Pancreas (tissue), 10 donors: ENCODE data around the gene FHIT. TPM values are rescaled to one million over a fixed set of nuclear protein-coding genes. Genes with fewer than 3 reads are reported as not detected.

Experiments
- ATAC-seq, 4 donors: fragments of 200-7000 bp; cut with Tn5 transposase; one replicate each; pipeline versions ENCODE4 v1.8.0 to v1.9.1; 2020; ENCODE audit warnings: mild to moderate bottlenecking in 4 of 4, moderate library complexity in 4 of 4
- DNase-seq, 6 donors: peaks; one replicate each; pipeline ENCODE4 v3.0.0-alpha.2; 2020
- FAIRE-seq: peaks from 2 replicates; lab custom pipeline; 2012; peaks lifted over from hg19 to GRCh38; lab: Jason Lieb, UNC
- H3K27ac ChIP-seq, 4 donors: fragments of 200-600 bp; sonication (generic); 1 replicate in 3 of 4; 2 replicates in 1 of 4; pipeline versions ENCODE4 v1.5.0 to v1.8.0; 2020
- H3K27me3 ChIP-seq, 4 donors: fragments of 200-600 bp; one replicate each; pipeline ENCODE4 v1.8.0; 2021
- H3K36me3 ChIP-seq, 3 donors: fragments of 200-600 bp; sonication (generic) in 1 of 3; one replicate each; pipeline versions ENCODE4 v1.5.0 to v1.8.0; 2020 to 2021
- H3K4me1 ChIP-seq, 3 donors: fragments of 200-600 bp; one replicate each; pipeline ENCODE4 v1.8.0; 2021
- H3K4me3 ChIP-seq, 4 donors: fragments of 200-600 bp; sonication (generic) in 2 of 4; one replicate each; pipeline versions ENCODE4 v1.5.0 to v1.8.0; 2020 to 2021
- H3K9me3 ChIP-seq, 4 donors: fragments of 200-600 bp; one replicate each; pipeline ENCODE4 v1.8.0; 2021
- WGBS, 2 donors: extraction: QIAGEN DNeasy Blood & Tissue Kit; methylation state at CpG; one replicate each; pipeline ENCODE4 v1.1.7; 2013; 5-methylcytosine and 5-hydroxymethylcytosine counted together
- intact Hi-C, 3 donors: fragments of 100-400 bp; cut with DNase I; formaldehyde crosslinking; loops; one replicate each; pipeline versions ENCODE4 v1.11.1 to v1.14.2; 2022
- polyA plus RNA-seq, 2 donors: library from polyadenylated mRNA; stranded (reverse); fragments of 200-250 nt; gene quantifications; one replicate each; pipeline ENCODE4 v1.2.3, GENCODE V29; 2013
- total RNA-seq, 6 donors: library from RNA; stranded (reverse); fragmentation: NEBNext Ultra II Directional in 4 of 6; extraction: Animal tissue kit (Norgen Biotek cat#: 25700) in 4 of 6; gene quantifications; one replicate each; pipeline versions ENCODE4 v1.2.1 to v1.2.4, GENCODE V29; 2021 to 2023
- TF ChIP-seq, protein P1 (sequence below), 4 donors: fragments of 200-600 bp; sonication (generic) in 3 of 4; IDR thresholded peaks; one replicate each; pipeline versions ENCODE4 v1.5.0 to v1.8.0; 2021; ENCODE audit warnings: antibody characterized with exemption in 4 of 4
- donor health status: healthy with polysubstance abuse.
- donor health status: DM: no; HTN: no; CAD: no; lungs with moderate emphysema.
- donor health status: DM: no; HTN: no; CAD: no.
- donor health status: control.
- donor health status: control.
- donor health status: Bipolar disorder and iron deficiency.
- donor health status: DM: yes; HTN: yes; CAD: no.
- donor health status: DM: no; HTN: no; CAD: no.
- donor health status: DM: no; HTN: no; CAD: no.
- donor health status: DM: yes; HTN: yes; CAD: no.

The FHIT gene
- total and polyA plus RNA-seq, 8 donors = 4.8 to 15.7 (median 8.0) TPM

DNA sequence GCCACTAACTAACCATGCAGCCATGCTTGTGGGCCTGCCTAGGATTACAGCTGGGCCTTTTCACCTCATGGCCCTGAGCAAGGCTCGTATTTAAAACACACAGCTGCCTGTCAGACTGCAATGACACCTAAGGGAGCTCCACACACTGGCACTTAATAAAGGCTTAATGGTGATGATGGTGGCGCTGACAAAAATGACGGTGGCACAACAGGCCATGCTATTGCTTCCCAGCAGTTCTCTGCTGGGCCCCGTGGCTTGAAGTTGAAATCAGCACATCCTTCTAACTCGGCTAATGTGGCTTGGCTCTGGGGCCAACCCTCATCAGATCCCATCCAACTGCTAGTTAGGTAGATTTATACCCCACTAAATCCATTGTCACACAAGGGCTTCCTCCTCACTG lies 112.9 kb downstream of the FHIT start:
- no peak for DNase-seq
- 93% methylated on average over 5 of the region's 5 CpGs for WGBS, 2 donors

DNA sequence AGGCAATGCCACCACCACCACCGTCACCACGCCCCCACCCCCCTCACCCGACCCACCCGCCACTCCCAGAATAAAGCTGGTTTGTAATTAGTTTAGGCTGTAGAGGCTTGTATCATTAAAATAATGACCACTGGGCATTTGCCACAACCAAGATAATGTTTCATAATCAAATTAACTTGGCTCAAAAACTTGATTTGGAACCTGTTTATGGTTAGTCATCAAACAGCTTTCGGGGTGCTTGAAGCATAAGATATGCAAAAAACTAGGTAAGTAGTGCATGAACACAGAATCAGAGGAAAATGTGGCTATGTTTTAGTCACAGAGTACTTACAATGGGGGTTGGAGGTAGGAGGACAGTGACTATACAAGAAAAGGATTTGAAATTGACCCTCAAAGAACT lies 115.1 kb downstream of the FHIT start:
- intact Hi-C loops = no loop called here
- no peak for ATAC-seq
- 92 to 94% methylated on average over 5 of the region's 5 CpGs for WGBS, 2 donors
- no peak overlapping the region for H3K27ac ChIP-seq
- TF ChIP-seq, protein P1, sequence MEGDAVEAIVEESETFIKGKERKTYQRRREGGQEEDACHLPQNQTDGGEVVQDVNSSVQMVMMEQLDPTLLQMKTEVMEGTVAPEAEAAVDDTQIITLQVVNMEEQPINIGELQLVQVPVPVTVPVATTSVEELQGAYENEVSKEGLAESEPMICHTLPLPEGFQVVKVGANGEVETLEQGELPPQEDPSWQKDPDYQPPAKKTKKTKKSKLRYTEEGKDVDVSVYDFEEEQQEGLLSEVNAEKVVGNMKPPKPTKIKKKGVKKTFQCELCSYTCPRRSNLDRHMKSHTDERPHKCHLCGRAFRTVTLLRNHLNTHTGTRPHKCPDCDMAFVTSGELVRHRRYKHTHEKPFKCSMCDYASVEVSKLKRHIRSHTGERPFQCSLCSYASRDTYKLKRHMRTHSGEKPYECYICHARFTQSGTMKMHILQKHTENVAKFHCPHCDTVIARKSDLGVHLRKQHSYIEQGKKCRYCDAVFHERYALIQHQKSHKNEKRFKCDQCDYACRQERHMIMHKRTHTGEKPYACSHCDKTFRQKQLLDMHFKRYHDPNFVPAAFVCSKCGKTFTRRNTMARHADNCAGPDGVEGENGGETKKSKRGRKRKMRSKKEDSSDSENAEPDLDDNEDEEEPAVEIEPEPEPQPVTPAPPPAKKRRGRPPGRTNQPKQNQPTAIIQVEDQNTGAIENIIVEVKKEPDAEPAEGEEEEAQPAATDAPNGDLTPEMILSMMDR (IDR thresholded peaks at IDR 0.05) = no peak
- no peaks in the 10 kb centered on the region for H3K9me3 ChIP-seq
- no peaks in the 10 kb centered on the region for H3K27me3 ChIP-seq
- no peaks in the 10 kb centered on the region for H3K36me3 ChIP-seq
- H3K4me3 ChIP-seq = no peak overlapping the region
- no peak for FAIRE-seq
- DNase-seq = no peak
- H3K4me1 ChIP-seq = no peaks in the 10 kb centered on the region

More for the DNA sequence above, 112.9 kb downstream of the FHIT start:
- intact Hi-C loops = no loop called here
- Histone ChIP-seq H3K36me3 (no peaks in the 10 kb centered on the region), H3K27me3 (no peaks in the 10 kb centered on the region), H3K4me3 (no peak overlapping the region), H3K9me3 (no peaks in the 10 kb centered on the region), H3K4me1 (no peaks in the 10 kb centered on the region), H3K27ac (no peak overlapping the region)
- no peak for ATAC-seq
- TF ChIP-seq, protein P1 (IDR thresholded peaks at IDR 0.05) = no peak
- no peak for FAIRE-seq

DNA sequence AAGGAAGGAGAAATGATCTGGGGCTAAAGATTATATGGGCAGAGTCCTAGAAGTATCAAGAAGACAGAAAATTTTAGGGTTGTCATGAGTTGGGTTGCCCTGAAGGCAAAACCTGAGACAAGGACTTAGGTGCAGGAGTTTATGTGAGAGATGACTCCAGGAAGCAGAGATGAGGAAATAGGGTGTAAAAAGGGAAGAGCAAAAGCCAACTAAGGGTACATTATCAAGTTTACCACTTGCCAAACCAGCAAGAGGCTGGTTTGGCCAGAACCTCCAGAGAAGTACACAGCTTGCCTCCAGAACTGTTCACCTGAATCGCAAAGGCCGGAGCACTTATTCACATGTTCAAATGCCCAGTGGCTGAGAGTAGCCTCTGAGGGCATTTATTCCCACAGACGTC lies 116.7 kb downstream of the FHIT start:
- no peaks in the 10 kb centered on the region for H3K9me3 ChIP-seq
- H3K27ac ChIP-seq = no peak overlapping the region
- H3K27me3 ChIP-seq = no peaks in the 10 kb centered on the region
- 95 to 97% methylated on average over 3 of the region's 3 CpGs for WGBS, 2 donors
- intact Hi-C loops = no loop called here
- H3K36me3 ChIP-seq = no peaks in the 10 kb centered on the region
- H3K4me1 ChIP-seq = no peaks in the 10 kb centered on the region
- DNase-seq = no peak
- no peak overlapping the region for H3K4me3 ChIP-seq
- FAIRE-seq = no peak
- TF ChIP-seq, protein P1 (IDR thresholded peaks at IDR 0.05) = no peak
- ATAC-seq = no peak

DNA sequence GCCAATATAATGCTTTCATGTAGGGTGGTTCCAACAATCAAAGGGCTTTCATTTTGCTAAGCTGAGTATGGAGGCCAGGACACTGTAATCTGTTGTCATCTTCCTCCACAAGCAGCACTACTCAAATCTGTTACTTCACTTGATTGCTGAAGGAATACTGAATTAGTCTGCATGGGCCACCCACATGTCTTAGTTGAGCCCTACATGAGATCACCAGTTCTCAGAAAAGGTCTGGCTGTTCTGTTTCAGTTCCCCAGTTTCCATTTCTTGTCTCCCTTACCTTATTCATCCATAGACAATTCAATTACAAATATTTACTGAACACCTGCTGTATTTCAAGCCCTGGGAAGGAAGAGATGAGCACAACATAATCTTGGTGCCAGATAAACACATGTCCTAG lies 119.2 kb downstream of the FHIT start:
- H3K4me3 ChIP-seq = no peak overlapping the region
- ATAC-seq = no peak
- no peak overlapping the region for H3K27ac ChIP-seq
- no peak for FAIRE-seq
- intact Hi-C loops = no loop called here
- H3K4me1 ChIP-seq = no peaks in the 10 kb centered on the region
- DNase-seq = no peak
- H3K36me3 ChIP-seq = no peaks in the 10 kb centered on the region
- TF ChIP-seq, protein P1 (IDR thresholded peaks at IDR 0.05) = no peak
- H3K27me3 ChIP-seq = no peaks in the 10 kb centered on the region
- H3K9me3 ChIP-seq = no peaks in the 10 kb centered on the region

DNA sequence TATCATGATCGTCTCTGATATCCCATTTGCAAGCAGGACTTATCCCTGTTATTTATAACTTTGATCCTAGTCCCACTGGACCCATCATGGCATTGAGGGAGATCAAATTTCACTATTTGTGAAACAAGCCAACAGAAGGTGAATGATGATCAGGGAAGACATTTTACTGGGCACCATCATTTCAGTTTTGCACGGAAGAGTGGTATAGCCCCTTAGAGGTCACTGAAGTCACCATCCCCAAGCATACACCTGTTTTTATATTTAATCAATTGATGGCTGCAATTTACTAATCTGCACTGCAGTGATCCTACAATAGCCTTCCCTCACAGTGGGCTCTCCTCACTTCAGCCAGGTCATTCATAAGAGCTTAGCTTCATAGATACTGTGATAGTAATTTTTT lies 132.4 kb downstream of the FHIT start:
- FAIRE-seq (no peak), DNase-seq (no peak), ATAC-seq (no peak)
- Histone ChIP-seq H3K4me1 (peaks cover 0 to 7% (median 0%) of the 10 kb centered on the region in 3 donors), H3K9me3 (no peaks in the 10 kb centered on the region), H3K36me3 (no peaks in the 10 kb centered on the region), H3K4me3 (no peak overlapping the region), H3K27me3 (no peaks in the 10 kb centered on the region), H3K27ac (no peak overlapping the region)
- TF ChIP-seq, protein P1 (IDR thresholded peaks at IDR 0.05) = no peak
- 86 to 88% methylated on average over 2 of the region's 2 CpGs for WGBS, 2 donors
- intact Hi-C loops = no loop called here
